ENCODE data around the gene CYP27C1. TPM values are rescaled to one million over a fixed set of nuclear protein-coding genes. Genes with fewer than 3 reads are reported as not detected.

CYP27C1 gene
- total RNA-seq (2022; extraction: Qiagen RNA extraction), result 2.4 to 4.4 TPM (median 4.1 TPM) in 5 replicates

GRCh38 chr2:127220102-127220767 lies at the start of gene CYP27C1:
Gene CYP27C1, minus strand, starts transcription at chr2:127220299. Its CDS starts 29 bp downstream, at chr2:127220270.

Other genes starting within 250 kb of the CYP27C1 start
- 30.3 to 35.7 TPM (median 35.0 TPM) in 5 replicates for gene BIN1, start 113.1 kb downstream of the CYP27C1 start, total RNA-seq (2022; extraction: Qiagen RNA extraction)
- 38.8 to 42.8 TPM (median 41.2 TPM) in 5 replicates for gene ERCC3, start 73.8 kb upstream of the CYP27C1 start, total RNA-seq (2022; extraction: Qiagen RNA extraction)
- gene MAP3K2, start 167.7 kb upstream of the CYP27C1 start, total RNA-seq (2022; extraction: Qiagen RNA extraction), result 12.6 to 32.0 TPM (median 26.2 TPM) in 5 replicates
- gene PROC, start 198.1 kb upstream of the CYP27C1 start, total RNA-seq (2022; extraction: Qiagen RNA extraction), result 3.5 to 5.6 TPM (median 5.0 TPM) in 5 replicates